ENCODE data around the gene MYCL.

Gene MYCL

DNA sequence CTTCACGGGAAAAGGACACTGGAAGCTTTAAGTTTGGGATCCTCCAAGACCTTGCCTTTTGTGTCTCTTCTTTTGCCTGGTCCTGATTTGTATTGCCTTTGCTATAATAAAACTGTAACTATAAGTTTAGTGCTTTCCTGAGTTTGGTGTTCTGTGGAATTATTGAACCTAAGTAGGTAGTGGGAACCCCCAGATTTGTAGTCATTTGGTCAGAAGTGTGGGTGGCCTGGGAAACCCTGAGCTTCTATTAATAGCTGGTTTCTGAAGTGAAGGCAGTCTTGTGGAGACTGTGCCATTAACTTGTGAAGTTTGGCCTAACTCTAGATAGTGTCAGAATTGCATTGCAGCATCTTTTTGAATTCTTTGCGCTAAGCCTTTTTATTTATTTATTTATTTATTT, 6.8 kb upstream of the MYCL start:
- DNase-seq (ENCODE audit: low spot score) (no peak), ATAC-seq (ENCODE audit: low read depth) (no peak)
- Histone ChIP-seq H3K9me3 (ENCODE audit: severe bottlenecking) (peaks cover 4% of the 10 kb centered on the region), H3K4me3 (ENCODE audit: severe bottlenecking) (no peak overlapping the region), H3K27me3 (ENCODE audit: insufficient read depth, poor library complexity, severe bottlenecking) (no peaks in the 10 kb centered on the region), H3K36me3 (ENCODE audit: low read depth) (no peaks in the 10 kb centered on the region), H3K4me1 (ENCODE audit: insufficient read depth, poor library complexity, severe bottlenecking) (no peaks in the 10 kb centered on the region), H3K27ac (ENCODE audit: poor library complexity, severe bottlenecking) (no peak overlapping the region)
- no peak for TF ChIP-seq CTCF (IDR thresholded peaks at IDR 0.05; ENCODE audit: poor library complexity, severe bottlenecking)

DNA sequence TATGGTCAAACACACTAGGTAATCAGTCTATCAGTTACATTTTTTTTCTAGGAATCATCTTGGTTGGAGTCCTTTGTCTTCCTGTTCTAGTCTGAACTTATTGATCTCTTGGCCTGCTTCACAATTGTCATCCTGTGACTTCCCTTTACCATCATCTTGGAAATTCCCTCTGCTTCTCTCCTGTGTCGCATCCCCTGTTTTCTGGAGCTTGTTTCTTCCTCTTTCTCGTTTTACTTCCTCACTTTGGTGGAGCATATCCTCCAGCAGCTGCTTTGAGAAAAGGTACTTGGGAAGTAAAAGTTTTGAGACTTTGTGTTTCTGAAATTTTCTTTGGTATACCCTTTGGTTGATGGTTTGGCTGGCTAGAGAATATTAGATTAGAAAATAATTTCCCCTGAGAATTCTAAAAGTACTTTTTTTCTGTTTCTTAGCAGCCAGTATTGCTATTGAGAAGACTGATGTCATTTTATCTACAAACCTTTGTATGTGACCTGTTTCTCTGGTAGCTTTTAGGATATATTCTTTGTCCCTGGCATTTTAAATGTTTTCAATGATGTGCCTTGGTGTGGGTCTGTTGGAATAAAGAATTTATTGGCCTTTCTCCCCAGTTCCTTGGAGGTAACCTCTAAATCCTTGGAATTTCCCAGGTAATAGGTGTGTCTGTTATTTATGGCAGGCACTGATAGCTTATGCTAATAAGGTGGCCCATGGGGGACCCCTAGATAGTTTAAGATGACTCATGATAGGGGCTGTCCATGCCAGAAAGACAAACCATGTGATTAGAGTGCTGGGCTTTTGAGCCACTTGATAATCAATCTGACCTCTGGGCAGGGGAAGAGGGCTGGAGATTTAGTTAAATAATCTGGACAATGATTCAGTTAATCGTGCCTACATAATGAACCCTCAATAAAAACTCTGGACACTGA, 6.1 kb upstream of the MYCL start:
- ATAC-seq (ENCODE audit: low read depth) (no peak), DNase-seq (ENCODE audit: low spot score) (no peak)
- Histone ChIP-seq H3K27ac (ENCODE audit: poor library complexity, severe bottlenecking) (no peak overlapping the region), H3K4me3 (ENCODE audit: severe bottlenecking) (no peak overlapping the region), H3K4me1 (ENCODE audit: insufficient read depth, poor library complexity, severe bottlenecking) (no peaks in the 10 kb centered on the region), H3K27me3 (ENCODE audit: insufficient read depth, poor library complexity, severe bottlenecking) (no peaks in the 10 kb centered on the region), H3K36me3 (ENCODE audit: low read depth) (no peaks in the 10 kb centered on the region), H3K9me3 (ENCODE audit: severe bottlenecking) (peaks cover 4% of the 10 kb centered on the region)
- TF ChIP-seq CTCF (IDR thresholded peaks at IDR 0.05; ENCODE audit: poor library complexity, severe bottlenecking), result no peak

GRCh38 chr1:39905172-39905571, 3.5 kb upstream of the MYCL start:
- DNase-seq (ENCODE audit: low spot score) (no peak), ATAC-seq (ENCODE audit: low read depth) (no peak)
- H3K4me3 ChIP-seq (ENCODE audit: severe bottlenecking), result no peak overlapping the region
- TF ChIP-seq CTCF (IDR thresholded peaks at IDR 0.05; ENCODE audit: poor library complexity, severe bottlenecking), result no peak
- H3K27ac ChIP-seq (ENCODE audit: poor library complexity, severe bottlenecking), result no peak overlapping the region
- H3K36me3 ChIP-seq (ENCODE audit: low read depth), result no peaks in the 10 kb centered on the region
- no peaks in the 10 kb centered on the region for H3K4me1 ChIP-seq (ENCODE audit: insufficient read depth, poor library complexity, severe bottlenecking)
- no peaks in the 10 kb centered on the region for H3K27me3 ChIP-seq (ENCODE audit: insufficient read depth, poor library complexity, severe bottlenecking)
- H3K9me3 ChIP-seq (ENCODE audit: severe bottlenecking), result peaks cover 4% of the 10 kb centered on the region

- TF ChIP-seq CTCF (IDR thresholded peaks at IDR 0.05; ENCODE audit: poor library complexity, severe bottlenecking), result peak; percentile 75
- ATAC-seq (ENCODE audit: low read depth) (no peak), DNase-seq (ENCODE audit: low spot score) (no peak)
- H3K4me1 ChIP-seq (ENCODE audit: insufficient read depth, poor library complexity, severe bottlenecking), result no peaks in the 10 kb centered on the region
- no peaks in the 10 kb centered on the region for H3K36me3 ChIP-seq (ENCODE audit: low read depth)
- no peak overlapping the region for H3K27ac ChIP-seq (ENCODE audit: poor library complexity, severe bottlenecking)
- H3K4me3 ChIP-seq (ENCODE audit: severe bottlenecking), result peak overlapping the region; percentile 78
- H3K27me3 ChIP-seq (ENCODE audit: insufficient read depth, poor library complexity, severe bottlenecking), result no peaks in the 10 kb centered on the region
- no peaks in the 10 kb centered on the region for H3K9me3 ChIP-seq (ENCODE audit: severe bottlenecking)
Measured at GRCh38 chr1:39902460-39902807, 717 bp upstream of the MYCL start.

- H3K27ac ChIP-seq (ENCODE audit: poor library complexity, severe bottlenecking), result no peak overlapping the region
- H3K4me1 ChIP-seq (ENCODE audit: insufficient read depth, poor library complexity, severe bottlenecking), result no peaks in the 10 kb centered on the region
- H3K36me3 ChIP-seq (ENCODE audit: low read depth), result no peaks in the 10 kb centered on the region
- H3K4me3 ChIP-seq (ENCODE audit: severe bottlenecking), result peak overlapping the region; percentile 78
- ATAC-seq (ENCODE audit: low read depth) (peak; percentile 13), DNase-seq (ENCODE audit: low spot score) (peak; percentile 73)
- no peaks in the 10 kb centered on the region for H3K27me3 ChIP-seq (ENCODE audit: insufficient read depth, poor library complexity, severe bottlenecking)
- H3K9me3 ChIP-seq (ENCODE audit: severe bottlenecking), result no peaks in the 10 kb centered on the region
- TF ChIP-seq CTCF (IDR thresholded peaks at IDR 0.05; ENCODE audit: poor library complexity, severe bottlenecking), result no peak
Measured at GRCh38 chr1:39901464-39901713, 328 bp downstream of the MYCL start.
